ENCODE results near the gene RUNDC1.
A peak's percentile ranks its signal among the peaks of the same experiment; 100 is the strongest.

RUNDC1 gene

GRCh38 chr17:43020030-43020621 lies 39.8 kb downstream of the RUNDC1 start:
- DNase-seq = no peak

GRCh38 chr17:43020789-43021740 lies 40.7 kb downstream of the RUNDC1 start:
- peak; percentile 39 for DNase-seq

DNA sequence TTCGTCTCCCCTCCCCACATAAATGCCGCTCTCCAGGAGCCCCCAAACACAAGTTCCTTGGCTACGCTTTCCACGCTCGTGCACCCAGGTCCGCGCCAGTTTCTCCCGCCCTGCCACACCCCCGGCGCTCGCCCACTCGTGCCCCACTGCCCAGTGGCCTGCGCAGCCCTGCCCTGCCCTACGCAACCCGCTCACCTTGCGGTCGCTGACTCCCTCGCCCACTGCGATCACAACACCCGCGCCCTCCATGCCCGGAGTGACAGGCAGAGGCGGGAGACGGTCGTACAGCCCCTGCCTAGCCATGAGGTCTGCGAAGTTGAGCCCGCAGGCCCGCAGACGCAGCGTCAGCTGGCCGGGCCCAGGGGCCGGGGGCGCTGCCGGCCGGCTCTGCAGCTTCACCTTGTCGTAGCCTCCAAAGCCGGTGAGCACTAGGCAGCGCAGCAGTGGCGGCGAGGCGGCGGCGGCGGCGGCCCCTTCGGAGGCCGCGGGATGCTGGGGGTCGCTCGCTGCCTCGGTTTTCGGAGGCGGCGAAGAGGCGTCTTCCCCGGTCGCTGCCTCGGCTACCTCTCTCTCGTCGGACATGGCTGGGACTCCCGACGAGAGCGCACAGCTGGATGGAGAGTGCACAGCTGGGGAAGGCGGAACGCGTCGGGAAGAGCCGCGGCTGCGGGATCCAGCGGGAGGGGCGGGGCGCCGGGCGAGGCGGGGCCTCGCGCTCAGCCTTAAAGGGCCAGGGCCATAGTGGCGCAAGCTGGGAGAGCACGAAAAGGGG lies 41.6 kb downstream of the RUNDC1 start, which contains the start of gene VAT1:
VAT1 (minus strand) TSS at position 645 of the 772 bp plus-strand sequence; CDS start at position 582, 63 bp downstream.
- DNase-seq = peak; percentile 46

- DNase-seq = peak; percentile 88
Measured at GRCh38 chr17:43024407-43025289, 44.3 kb downstream of the RUNDC1 start, which contains the start of gene RND2. TSS of gene RND2 (plus strand) at chr17:43025231. CDS start at chr17:43025348, 117 bp downstream.

GRCh38 chr17:43025290-43025657 lies 44.9 kb downstream of the RUNDC1 start:
- DNase-seq = no peak

DNA sequence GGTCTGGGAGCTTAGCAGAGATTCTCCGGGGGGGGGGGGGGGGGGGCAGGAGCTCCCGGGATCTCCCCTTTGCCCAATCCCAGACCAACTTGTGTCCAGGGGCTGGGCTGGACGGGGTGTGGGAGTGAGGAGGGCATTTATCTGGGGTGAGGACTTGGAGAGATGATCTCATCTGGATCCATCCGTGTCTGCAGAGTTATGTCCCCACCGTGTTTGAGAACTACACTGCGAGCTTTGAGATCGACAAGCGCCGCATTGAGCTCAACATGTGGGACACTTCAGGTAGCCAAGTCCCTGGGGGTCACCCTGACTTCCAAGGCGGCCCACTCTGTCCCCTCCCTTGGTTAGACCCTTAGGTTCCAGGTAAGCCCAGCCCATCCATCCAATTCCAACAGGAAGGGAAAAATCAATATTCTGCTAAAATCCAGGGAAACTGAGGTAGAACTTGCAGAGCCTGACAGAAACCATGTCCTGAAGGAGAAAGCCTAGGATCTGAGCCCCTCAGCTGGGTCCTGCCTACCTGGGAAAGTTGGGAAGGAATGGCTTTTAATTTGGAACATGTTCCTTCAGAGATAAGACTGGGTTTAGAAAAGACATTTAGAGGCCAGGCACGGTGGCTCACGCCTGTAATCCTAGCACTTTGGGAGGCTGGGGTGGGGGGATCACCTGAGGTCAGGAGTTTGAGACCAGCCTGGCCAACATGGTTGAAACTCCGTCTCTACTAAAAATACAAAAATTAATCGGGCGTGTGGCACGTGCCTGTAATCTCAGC lies 45.6 kb downstream of the RUNDC1 start:
- DNase-seq = no peak

DNA sequence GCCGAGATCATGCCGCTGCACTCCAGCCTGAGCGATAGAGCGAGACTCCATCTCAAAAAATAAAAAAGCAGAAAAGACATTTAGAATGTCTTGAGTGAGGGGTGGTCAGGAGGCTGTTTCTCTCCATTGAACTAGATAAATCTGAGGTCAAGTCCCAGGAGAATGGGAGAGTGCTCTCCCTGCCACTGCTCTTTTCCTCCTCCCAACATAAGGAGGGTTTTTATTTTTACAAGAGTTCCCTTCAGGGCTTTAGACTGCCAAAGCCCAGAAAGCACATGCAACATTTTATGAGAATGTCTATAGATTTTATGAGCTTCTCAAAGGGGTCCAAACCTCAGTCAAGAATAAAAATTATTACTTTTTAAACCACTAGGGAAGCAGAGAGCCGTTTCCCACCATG lies 46.2 kb downstream of the RUNDC1 start:
- no peak for DNase-seq

- DNase-seq = no peak
Measured at GRCh38 chr17:43027091-43028032, 47.0 kb downstream of the RUNDC1 start.

DNA sequence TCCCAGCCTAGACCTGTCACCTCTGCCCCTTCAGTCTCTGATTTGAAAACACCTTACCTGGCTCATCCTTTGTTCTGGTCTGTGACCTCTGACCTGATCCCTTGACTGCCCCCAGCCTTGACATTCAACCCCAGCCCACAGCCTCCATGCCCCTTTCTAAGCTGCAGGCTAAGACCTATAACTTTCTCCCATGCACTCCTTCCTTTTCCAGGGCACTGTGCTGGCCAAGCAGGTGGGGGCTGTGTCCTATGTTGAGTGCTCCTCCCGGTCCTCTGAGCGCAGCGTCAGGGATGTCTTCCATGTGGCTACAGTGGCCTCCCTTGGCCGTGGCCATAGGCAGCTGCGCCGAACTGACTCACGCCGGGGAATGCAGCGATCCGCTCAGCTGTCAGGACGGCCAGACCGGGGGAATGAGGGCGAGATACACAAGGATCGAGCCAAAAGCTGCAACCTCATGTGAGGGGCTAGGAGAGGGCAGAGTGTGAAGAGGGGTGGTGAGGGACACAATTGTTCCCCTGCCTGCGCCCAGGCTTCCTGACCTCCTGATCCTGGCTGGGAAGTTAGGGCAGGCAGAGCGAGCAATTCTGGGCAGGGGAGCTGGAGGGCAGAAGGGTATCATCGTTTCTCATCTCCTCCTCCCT lies 48.0 kb downstream of the RUNDC1 start:
- no peak for DNase-seq

GRCh38 chr17:43030137-43030767 lies 49.9 kb downstream of the RUNDC1 start:
- DNase-seq = no peak

DNA sequence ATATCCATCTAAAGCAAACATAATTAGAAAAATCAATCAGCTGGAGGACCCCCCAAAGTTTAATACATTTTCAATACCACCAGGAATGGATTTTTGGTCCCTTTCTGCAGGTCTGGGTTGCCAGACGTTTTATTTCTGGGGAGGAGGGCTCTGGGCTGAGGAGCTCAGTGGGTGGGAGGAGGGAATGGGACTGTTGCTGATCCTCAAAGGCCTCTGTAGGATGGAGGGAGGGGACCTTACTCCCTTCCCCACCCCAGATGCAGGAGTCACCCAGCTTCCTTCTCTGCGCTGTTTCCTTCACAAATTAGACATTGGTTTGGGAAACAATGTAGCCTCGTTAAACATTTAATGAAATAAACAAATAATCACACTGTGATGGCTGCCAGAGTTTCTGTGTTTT lies 51.3 kb downstream of the RUNDC1 start:
- no peak for DNase-seq

DNA sequence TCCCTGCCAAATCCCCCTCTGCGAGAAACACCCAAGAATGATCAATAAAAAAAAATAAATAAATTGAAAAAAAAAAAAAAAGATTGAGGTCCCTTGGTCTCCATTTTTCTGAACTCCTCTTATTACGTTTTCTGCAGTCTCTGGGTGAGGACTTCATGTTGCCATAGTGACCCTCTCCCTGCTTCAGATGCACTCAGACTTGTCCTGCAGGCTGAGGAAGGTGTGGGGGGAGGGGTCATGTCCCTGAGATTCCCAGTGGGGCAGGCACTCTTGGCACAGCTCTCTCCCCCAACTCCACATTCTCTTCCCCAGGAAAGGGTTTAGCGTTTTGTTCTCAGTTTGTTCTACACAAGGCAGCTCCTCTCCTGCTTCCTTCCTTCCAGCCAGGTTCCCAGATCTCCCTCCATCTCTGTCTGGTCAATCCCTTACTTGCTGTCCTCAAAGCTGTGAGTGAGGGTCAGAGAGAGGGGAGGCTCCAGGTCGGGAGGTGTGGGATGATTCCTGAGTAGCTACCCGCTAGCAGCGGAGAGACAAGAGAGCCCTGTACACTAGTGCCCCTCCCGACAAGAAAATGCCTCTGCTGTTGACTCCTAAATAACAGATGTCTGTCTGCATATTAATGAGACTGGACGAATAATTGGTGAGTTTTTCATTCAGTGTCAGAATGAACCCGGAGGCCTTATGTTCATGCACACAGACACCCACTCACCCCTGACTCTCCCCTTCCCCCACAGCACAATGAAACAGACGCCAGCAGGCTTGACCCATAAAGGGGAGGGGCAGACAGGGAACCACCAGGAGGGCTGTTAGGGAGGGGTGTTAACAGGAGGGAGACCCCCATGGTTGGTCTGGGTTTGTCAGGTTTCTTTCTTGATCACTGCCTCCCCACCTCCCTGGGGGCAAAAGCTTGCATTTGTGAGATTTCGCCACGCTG lies 53.9 kb downstream of the RUNDC1 start:
- no peak for DNase-seq

- DNase-seq = no peak
Measured at GRCh38 chr17:43034894-43035293, 54.5 kb downstream of the RUNDC1 start.

GRCh38 chr17:43039646-43040045 lies 59.3 kb downstream of the RUNDC1 start:
- no peak for DNase-seq

DNA sequence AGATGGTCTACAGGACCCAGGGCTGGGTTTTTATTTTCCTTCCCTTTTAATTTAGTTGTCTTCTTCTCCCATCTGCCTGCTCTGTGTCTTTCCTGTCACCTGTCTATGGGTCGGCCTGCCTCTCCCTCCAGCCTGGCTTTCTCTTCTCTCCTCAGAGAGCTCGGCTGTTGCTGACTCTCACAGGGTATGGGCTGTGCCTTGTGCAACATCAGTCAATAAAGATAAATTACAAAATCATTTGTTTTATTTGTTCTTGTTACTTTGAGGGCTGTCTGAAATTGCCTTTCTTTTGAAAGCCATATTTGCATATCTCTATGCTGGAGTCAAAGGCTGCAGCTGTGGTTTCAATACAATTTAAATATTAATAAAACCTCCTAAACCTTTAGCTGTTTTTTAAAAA lies 60.3 kb downstream of the RUNDC1 start:
- no peak for DNase-seq

DNA sequence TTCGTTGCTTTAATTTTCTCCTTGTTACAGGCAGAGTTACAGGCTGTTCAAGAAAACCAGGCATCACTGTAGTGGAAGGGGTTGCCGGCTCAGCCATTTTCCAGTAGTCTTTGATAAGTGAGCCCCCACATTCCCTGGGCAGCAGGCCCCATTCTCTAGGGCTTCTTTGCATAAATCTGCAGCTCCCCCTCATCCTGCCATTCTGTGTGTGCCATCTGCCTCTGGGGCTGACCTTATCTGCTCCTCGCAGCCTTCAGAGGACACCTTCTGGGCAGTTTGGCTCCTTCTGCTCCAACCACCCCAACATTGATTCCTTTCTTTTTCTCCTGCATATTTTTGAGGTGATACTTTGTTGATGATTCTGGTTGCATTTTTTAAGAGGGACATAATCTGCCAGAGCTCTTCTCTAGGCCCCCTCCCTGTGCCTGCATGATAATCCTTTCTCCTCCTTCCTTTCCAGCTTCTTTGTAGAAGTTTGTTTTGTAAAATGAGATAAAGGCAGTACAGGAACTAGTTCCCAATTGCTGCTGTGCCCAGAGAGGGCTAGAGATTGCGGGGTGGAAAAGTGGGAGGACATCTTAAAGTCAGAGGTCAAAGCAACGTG lies 61.8 kb downstream of the RUNDC1 start:
- DNase-seq = no peak

Data from CD4-positive, alpha-beta T cell treated with Interferon gamma for 1 hour (primary cell).